ENCODE results near the gene LRP2.

- TF ChIP-seq CTCF (conservative IDR thresholded peaks at IDR 0.05; ENCODE audit: low read depth, low read length) (no peak), MAZ (IDR thresholded peaks at IDR 0.05; ENCODE audit: borderline replicate concordance, low read depth, low read length) (no peak), RCOR1 (IDR thresholded peaks at IDR 0.05; ENCODE audit: insufficient replicate concordance, low read length) (no peak), MXI1 (IDR thresholded peaks at IDR 0.05; ENCODE audit: borderline replicate concordance, low read depth, low read length) (no peak), FOS (IDR thresholded peaks at IDR 0.05; ENCODE audit: low read depth, low read length) (no peak), POLR2A (IDR thresholded peaks at IDR 0.05; ENCODE audit: low read depth, low read length) (no peak), RAD21 (IDR thresholded peaks at IDR 0.05; ENCODE audit: low read length) (no peak)
These were observed 246.0 kb downstream of the LRP2 start for GRCh38 chr2:169116327-169116726.
